WI38 (cell line): ENCODE data around the gene MAPK1.
A peak's percentile ranks its signal among the peaks of the same experiment; 100 is the strongest.

Source experiments
- H3K4me3 ChIP-seq: 2 replicates; pipeline ENCODE4 v1.5.1; 2011; ENCODE audit warnings: low read depth, mild to moderate bottlenecking, control low read depth, low read length
- TF ChIP-seq, protein P1 (sequence below): IDR thresholded peaks from 2 replicates; pipeline ENCODE4 v1.5.1; 2012; ENCODE audit warnings: low read depth, mild to moderate bottlenecking, control low read depth, low read length

Gene MAPK1

DNA sequence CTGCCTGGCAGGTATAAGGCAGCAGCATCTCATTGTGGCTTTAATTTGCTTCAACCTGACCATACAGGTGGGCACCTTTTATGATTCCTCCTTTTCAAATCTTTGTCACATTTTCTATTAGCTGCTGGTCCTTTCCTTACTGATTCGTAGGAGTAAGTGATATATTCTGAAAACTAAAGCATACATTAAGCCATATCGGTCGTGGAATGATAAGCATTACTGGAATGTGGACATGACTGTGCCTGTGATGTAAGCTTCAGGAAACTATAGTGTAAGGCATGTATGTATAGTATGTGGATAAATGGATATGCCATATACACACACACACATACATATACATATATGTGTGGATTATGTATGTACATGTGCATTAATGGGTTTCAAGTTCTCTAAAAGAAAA lies 152.7 kb downstream of the MAPK1 start:
- TF ChIP-seq, protein P1, sequence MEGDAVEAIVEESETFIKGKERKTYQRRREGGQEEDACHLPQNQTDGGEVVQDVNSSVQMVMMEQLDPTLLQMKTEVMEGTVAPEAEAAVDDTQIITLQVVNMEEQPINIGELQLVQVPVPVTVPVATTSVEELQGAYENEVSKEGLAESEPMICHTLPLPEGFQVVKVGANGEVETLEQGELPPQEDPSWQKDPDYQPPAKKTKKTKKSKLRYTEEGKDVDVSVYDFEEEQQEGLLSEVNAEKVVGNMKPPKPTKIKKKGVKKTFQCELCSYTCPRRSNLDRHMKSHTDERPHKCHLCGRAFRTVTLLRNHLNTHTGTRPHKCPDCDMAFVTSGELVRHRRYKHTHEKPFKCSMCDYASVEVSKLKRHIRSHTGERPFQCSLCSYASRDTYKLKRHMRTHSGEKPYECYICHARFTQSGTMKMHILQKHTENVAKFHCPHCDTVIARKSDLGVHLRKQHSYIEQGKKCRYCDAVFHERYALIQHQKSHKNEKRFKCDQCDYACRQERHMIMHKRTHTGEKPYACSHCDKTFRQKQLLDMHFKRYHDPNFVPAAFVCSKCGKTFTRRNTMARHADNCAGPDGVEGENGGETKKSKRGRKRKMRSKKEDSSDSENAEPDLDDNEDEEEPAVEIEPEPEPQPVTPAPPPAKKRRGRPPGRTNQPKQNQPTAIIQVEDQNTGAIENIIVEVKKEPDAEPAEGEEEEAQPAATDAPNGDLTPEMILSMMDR, result no peak
- no peak overlapping the region for H3K4me3 ChIP-seq

DNA sequence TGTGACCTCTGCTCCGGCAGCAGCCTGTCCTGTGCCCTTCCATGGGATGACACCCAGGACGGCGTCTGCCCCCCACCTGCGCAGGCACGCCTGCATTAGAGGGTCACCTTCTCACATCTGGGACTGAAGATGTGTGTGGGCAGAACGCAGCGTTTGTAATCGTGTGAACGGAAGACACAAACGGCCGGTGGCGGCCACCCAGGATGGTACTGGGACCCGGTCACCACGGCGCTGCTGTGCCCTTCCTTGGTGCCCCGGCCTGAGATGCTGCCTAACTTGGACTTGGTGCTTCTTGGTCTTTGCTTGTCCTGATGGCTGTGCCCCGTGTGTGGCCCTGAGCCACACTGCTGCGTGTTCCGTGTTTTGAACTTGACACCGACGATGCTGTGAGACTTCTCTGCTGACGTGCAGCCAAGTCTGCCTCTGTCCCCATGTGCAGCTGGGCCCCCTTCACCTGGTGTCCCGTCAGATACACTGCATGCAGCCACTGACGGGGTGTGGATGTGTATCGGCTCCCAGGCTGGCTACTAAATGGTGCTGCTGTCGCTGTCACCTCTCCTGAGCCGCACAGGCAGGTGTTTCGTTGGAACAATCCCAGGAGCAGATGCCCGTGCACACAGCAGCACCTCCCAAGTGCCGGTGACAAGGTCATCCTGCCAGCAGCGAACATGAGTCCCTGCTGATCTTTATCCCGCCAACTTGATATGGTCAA lies 153.2 kb downstream of the MAPK1 start:
- no peak overlapping the region for H3K4me3 ChIP-seq
- TF ChIP-seq, protein P1, result no peak

DNA sequence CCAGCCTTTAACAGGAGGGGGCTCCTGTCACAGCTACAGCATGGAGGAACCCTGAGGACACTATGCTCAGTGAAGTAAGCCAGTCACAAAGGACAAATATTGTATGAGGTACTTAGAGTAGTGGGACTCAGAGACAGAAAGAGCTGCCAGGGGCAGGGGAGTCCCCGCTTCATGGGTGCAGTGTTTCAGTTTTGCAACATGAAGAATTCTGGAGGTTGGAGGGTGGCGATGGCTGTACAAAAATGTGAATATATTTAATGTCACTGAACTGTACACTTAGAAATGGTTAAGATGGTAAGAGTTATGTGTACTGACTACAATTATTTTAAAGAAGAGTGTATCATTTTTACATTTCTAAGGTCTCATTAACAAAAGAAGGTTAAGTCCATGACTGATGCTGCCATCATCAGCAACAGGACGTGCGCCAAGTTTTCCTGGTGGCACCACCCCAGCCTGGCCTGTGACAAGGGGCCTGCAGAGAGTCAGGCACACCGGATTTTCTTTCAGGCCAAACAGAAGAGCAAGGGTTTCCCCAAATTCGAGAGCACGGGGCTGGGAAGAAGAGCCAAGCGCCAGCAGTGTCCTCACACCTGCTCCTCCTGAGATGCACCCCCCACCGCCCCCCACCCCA lies 153.9 kb downstream of the MAPK1 start:
- no peak overlapping the region for H3K4me3 ChIP-seq
- TF ChIP-seq, protein P1, result no peak

DNA sequence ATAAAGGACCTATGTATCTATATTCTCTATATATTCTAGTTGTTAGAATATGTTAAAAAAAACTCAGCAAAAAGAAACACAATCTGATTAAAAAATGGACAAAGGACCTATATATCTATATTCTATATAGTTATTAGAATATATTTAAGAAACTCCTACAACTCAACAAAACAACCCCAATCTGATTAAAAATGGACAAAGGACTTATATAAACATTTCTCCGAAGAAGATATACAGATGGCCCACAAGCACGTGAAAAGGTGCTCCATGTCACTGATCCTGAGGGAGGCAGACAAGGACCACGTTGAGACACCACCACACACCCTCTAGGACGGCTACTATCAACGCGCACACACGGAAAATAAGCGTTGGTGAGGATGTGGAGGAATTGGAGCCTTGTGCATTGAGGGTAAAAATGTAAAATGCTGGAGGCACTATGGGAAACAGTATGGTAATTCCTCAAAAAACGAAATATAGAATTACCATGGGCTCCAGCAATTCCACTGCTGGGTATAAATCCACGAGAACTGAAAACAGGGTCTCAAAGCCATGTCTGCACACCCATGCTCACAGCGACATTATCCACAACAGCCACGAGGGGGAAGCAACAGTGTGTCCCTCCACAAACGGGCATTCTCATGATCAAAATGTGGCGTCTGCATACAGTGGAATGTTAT lies 154.6 kb downstream of the MAPK1 start:
- H3K4me3 ChIP-seq, result no peak overlapping the region
- TF ChIP-seq, protein P1, result peak; percentile 80

DNA sequence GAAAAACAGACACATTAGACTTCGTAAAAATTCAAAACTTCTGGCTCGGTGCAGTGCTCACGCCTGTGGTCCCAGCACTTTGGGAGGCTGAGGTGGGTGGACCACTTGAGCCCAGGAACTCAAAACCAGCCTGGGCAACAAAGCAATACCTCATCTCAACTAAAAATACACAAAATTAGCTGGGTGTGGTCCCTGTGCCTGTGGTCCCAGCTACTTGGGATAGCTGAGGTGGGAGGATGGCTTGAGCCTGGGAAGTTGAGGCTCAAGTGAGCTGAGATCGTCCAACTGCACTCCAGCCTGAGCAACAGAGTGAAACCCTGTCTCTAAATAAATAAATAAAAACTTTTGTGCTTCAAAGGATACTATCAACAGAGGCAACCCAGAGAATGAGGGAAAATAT lies 155.6 kb downstream of the MAPK1 start:
- TF ChIP-seq, protein P1, result no peak

DNA sequence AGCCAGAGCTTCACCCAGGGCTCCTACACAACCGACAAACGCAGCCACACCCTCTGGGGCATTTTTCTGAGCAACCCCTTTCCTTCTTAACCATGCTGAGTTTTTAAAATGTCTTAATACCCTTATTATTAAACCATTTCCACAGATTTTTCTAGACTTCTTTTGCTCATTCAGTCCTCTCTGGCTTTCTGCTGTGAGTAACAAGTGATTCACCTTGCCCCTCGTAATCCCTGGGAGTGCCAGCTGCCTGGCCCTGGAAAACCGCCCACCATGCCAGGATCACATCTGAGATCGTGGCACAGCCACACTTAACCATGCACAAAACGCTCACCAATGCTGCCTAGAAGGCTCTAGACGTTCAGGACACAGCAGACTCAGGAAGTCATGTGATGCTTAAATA lies 157.3 kb downstream of the MAPK1 start:
- no peak overlapping the region for H3K4me3 ChIP-seq
- TF ChIP-seq, protein P1, result no peak

More for the DNA sequence above, 155.6 kb downstream of the MAPK1 start:
- no peak overlapping the region for H3K4me3 ChIP-seq

DNA sequence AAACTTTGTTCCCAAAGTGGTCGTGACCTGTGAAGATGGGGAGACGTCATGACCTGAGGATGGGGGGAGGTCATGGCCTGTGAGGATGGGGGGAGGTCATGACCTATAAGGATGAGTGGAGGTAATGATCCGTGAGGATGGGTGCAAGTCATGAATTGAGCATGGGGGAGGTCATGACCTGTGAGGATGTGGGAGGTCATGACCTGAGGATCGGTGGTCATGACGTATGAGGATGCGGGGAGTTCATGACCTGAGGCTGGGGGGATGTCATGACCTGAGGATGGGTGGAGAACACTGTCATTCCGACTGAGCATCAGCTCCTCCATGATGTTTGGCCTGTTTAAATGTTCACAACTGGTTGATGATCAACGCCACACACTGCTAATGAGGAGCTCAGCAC lies 157.8 kb downstream of the MAPK1 start:
- TF ChIP-seq, protein P1, result no peak
- H3K4me3 ChIP-seq, result no peak overlapping the region
